ENCODE data around the gene RYR3.
"Not testable (repeated sequence)": the region's sequence is repeated elsewhere in the genome, so short reads cannot be mapped to it uniquely, and the experiment has no call there.

RYR3 gene

DNA sequence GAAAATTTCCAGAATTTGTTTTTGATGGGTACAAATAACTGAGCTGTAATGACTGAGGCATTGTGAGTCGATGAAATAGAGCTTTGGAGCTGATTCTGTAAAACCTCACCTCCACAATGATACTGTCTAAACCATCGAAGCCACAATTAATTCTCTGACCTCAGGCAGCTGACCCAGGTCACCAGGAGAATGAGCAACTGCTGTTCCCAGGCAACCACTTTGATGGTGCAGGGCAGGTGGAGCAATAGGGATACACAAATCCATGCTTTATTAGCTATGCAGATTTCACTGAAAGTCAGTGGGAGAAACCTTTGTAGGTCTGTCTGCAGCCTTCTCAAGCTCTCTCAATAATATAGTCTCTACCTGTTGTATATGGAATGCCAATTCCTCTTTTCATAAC lies 204.4 kb downstream of the RYR3 start:
- DNase-seq (ENCODE audit: low spot score): no peak

DNA sequence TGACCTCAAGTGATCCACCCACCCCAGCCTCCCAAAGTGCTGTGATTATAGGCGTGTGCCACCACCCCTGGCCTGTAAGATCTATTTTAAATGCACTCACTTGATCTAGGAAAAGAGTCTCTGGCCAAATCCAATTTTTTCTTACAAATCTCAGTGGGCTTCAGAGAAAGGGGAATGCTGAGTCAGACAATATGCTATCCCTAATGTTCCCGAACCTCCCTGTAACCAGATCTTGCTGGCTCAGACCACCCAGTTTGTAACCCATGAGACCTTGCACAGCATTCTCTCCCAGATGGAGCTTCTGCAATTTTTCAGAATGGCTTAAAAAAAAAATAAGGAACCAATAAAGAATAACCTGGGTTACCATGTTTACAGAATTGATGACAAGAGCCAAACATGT lies 205.8 kb downstream of the RYR3 start:
- no peak for DNase-seq (ENCODE audit: low spot score)

GRCh38 chr15:33517944-33518343 lies 207.2 kb downstream of the RYR3 start:
- DNase-seq (ENCODE audit: low spot score): no peak

GRCh38 chr15:33518421-33518820 lies 207.7 kb downstream of the RYR3 start:
- DNase-seq (ENCODE audit: low spot score): no peak

GRCh38 chr15:33524274-33524673 lies 213.5 kb downstream of the RYR3 start:
- no peak for DNase-seq (ENCODE audit: low spot score)

- DNase-seq (ENCODE audit: low spot score): no peak
Measured at GRCh38 chr15:33526532-33526931, 215.8 kb downstream of the RYR3 start.

- DNase-seq (ENCODE audit: low spot score): no peak
Measured at GRCh38 chr15:33533197-33533596, 222.4 kb downstream of the RYR3 start.

DNA sequence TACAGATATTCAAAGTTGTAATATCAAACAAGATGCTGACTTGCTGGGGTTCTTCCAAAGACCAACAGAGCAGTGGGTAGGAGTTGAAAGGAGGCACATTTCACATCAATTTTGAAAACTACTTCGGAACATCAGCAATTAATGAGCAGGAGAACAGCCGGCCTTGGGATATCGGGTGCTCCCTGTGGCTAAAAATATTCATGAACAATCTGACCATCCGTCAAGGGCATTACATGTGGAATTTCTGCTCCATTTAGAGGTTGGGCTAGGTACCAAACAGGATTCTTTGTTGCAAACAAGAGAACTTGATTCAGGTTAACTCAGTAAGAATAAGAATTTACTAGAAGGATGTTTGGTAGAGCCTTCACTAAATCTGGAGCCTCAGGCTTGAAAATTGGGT lies 223.9 kb downstream of the RYR3 start:
- DNase-seq (ENCODE audit: low spot score): no peak

GRCh38 chr15:33535135-33535534 lies 224.4 kb downstream of the RYR3 start:
- DNase-seq (ENCODE audit: low spot score): no peak

DNA sequence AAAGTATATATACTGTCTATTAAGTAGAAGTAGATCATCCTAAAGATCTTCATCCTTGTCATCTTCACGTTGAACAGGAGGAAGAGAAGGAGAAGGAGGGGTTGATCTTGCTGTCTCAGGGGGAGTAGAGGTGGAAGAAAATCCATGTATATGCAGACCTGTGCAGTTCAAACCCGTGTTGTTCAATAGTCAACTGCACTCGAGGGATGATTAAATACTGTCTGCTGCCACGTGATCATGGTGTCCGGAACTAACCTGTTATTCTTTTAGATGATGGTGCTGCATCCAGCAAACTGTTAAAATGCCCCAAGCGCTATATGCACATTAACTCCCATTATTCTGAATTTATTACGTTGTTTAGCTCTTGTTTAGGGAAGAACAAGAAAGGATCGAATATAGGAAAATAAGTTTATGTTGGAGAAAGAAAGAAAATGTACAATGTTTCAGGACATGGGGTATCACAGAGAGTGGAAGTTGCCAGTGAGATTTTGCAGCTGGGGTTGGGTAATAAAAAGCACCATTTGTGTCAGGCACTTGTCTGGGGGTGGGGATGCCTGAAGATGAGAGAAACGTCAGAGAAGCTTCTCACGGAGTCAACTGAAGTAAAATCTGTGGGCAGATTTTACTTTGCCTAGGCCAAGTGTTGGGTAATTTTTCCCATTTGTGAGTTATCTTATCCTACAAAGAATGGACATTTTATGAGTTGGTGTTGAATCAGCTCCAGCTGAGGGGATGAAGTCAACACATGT lies 229.2 kb downstream of the RYR3 start:
- no peak for DNase-seq (ENCODE audit: low spot score)

DNA sequence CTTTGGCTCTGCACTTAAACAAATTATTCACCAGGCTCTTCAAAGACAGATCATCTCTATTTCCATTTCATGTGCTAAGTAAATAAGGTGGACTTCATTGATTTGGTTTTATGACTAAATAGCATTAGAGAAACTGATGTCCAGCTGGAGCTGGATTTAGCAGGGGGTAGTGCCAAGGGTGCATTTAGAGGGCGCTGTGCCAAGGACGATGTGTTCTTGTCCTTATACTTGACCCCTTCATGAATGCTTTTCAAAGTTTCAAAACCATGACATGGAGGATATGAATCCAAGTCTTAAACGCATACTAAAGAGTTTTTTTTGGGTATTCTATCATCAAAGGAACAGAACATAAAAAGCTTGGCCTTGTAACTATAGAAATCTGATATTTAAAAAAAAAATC lies 233.2 kb downstream of the RYR3 start:
- no peak for DNase-seq (ENCODE audit: low spot score)

DNA sequence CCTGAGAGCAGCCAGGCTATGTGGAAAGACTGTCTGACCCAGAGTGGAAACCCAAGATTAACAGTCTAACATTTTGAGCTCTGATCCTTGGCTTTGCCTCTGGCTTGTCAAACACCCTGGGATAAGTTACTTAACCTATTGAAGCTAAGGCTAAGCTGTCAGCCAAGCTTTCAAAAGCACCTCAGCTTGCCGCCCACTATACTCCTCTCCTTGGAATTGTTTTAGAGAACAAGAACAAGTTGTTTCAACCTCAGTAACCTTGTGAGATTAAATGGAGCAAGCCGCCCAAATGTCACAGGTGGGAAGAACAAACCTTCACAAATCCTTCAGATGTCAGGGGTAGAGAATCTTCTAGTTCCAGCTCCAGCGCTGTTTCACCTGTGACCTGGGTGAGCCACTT lies 235.1 kb downstream of the RYR3 start:
- no peak for DNase-seq (ENCODE audit: low spot score)

GRCh38 chr15:33547876-33548275 lies 237.1 kb downstream of the RYR3 start:
- DNase-seq (ENCODE audit: low spot score): peak; percentile 42

DNA sequence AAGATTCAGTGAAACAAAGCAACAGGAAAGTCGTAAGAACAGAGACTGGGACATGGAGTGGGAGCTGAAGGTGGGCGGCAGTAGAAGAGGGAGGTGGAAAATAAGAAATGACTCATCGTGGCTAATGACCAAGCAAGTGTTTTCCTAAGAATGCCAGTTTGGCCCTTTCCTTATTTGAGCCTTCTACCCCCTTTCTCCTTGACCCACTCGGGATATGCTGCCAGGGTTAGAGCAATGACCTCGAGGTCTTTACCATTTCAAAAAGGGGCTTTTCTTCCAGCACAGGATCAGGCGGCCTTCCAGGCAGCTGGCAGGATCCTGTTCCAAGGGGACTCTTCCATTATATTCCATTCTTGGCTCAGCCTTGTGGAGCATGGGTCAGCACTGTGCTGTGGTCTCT lies 241.1 kb downstream of the RYR3 start:
- peak; percentile 57 for DNase-seq (ENCODE audit: low spot score)

DNA sequence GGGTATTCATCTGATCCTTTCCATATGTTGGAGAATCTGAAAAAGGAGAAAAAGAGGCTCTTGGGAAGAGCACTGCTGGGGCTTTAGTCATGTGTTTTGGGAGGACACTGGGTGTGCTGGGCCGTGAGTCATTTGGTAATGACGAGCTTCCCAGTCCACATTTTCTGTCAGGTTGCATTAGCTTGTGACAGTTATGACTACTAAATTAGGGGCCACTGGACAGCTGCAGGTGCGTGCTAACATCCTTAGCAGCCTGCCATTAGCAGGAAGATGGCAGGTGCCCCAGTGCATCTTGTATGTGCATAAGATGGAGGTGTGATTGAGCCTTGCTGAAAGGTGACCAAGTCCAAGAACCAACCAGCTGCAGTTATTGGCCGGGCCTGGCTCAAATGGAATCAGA lies 242.4 kb downstream of the RYR3 start:
- no peak for DNase-seq (ENCODE audit: low spot score)

- no peak for DNase-seq (ENCODE audit: low spot score)
Measured at GRCh38 chr15:33559207-33559890, 248.6 kb downstream of the RYR3 start.

GRCh38 chr15:33561407-33561806 lies 250.6 kb downstream of the RYR3 start:
- no peak for DNase-seq (ENCODE audit: low spot score)

- DNase-seq (ENCODE audit: low spot score): no peak
Measured at GRCh38 chr15:33561967-33562366, 251.2 kb downstream of the RYR3 start.

GRCh38 chr15:33565094-33565493 lies 254.3 kb downstream of the RYR3 start:
- DNase-seq (ENCODE audit: low spot score): no peak

DNA sequence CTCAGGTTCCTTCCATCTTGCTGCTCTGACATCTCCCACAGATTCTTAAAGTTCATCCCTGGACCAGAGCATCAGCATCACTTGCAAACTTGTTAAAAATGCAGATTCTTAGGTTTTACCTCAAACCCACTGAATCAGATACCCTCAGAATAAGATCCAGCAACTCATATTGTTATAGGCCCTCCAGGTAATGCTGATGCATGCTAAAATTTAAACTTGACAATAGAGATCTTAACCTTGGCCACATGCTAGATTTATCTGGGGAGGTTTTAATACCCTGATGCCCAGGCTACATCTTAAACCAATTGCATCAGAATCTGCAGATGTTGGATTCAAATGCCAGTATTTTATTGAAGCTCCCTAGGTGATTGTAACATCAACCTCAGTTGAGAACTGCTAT lies 256.9 kb downstream of the RYR3 start:
- no peak for DNase-seq (ENCODE audit: low spot score)

DNA sequence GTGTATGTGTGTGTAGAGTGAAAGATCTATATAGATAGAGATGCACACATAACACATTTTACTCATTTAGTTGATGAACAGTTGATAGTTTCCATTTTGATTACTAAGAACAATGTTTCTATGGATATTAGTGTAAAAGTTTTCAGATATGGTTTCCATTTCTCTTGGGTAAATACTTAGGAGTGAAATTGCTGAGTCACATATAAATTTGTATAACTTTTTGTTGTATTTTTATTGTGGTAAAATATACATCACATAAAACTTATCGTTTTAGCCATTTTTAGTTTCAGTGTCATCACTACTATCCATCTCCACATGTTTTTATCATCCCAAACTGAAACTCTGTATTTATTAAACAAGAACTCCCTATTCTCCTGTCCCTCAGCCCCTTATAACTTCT lies 258.3 kb downstream of the RYR3 start:
- no peak for DNase-seq (ENCODE audit: low spot score)

DNA sequence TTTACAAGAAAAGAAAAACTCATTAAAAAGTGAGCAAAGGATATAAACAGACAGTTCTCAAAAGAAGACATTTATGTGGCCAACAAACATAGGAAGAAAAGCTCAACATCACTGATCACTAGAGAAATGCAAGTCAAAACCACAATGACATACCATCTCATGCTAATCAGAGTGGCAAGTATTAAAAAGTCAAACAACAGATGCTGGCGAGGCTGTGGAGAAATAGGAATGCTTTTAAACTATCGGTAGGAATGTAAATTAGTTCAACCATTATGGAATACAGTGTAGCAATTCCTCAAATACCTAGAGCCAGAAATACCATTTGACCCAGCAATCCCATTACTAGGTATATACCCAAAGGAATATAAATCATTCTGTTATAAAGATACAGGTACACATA lies 267.1 kb downstream of the RYR3 start:
- not testable (repeated sequence) for DNase-seq (ENCODE audit: low spot score)

- no peak for DNase-seq (ENCODE audit: low spot score)
Measured at GRCh38 chr15:33580526-33580925, 269.8 kb downstream of the RYR3 start.

DNA sequence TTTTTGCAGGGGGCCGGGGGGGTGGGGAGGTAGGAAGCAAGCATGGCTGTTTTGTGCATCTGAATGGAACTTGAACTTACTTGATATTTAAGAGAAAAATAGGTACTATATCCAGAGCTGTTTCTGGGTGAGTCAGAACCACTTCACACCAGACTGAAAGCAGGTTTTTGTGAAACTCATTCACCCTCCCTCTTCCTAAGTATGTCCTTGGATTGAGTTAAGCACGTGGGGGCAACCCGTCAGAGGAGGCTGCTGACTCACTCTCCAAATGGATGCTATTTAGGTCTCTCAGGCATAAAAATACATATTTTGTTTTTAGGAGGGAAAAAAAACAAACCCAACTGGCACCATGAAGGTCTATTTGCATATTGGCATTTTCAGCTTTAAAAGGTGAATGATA lies 270.3 kb downstream of the RYR3 start:
- DNase-seq (ENCODE audit: low spot score): no peak
